ENCODE data around the gene SNRNP35. TPM values are rescaled to one million over a fixed set of nuclear protein-coding genes. Genes with fewer than 3 reads are reported as not detected.

Gene SNRNP35
- total RNA-seq, 2 experiments from 2014 or later, result 26.2 to 28.6 TPM

- Histone ChIP-seq H3K4me1 (ENCODE audit: insufficient read depth, low read length) (peaks cover 34% of the 10 kb centered on the region), H3K27ac (ENCODE audit: low read depth in 1 of 2, low read length in 2 of 2) (no peak overlapping the region), H3K27me3 (ENCODE audit: control insufficient read depth in 1 of 2, insufficient read depth in 2 of 2, low read length in 2 of 2) (no peaks in the 10 kb centered on the region), H3K9me3 (ENCODE audit: control insufficient read depth in 1 of 2, insufficient read depth in 1 of 2, low read length in 2 of 2) (no peaks in the 10 kb centered on the region), H3K4me3 (ENCODE audit: low read length) (no peak overlapping the region), H3K36me3 (ENCODE audit: insufficient read depth, low read length) (no peaks in the 10 kb centered on the region)
- no peak overlapping the region for H3K4me3 Mint-ChIP-seq
- no peaks in the 10 kb centered on the region for H3K27me3 Mint-ChIP-seq
- ChIA-PET CTCF (no interaction called here), POLR2A (interaction anchor here (1.1 kb wide), 1 partner anchor 26 kb away, joined by 3 read pairs; the partner anchor contains the start of gene SNRNP35)
- peak in 5 of 14 experiments; percentile 6 to 44 (median 35) for DNase-seq
- H3K9me3 Mint-ChIP-seq, result no peaks in the 10 kb centered on the region
- intact Hi-C loops (cut with DNase I, micrococcal nuclease), result no loop called here
- H3K36me3 Mint-ChIP-seq (ENCODE audit: low read depth), result no peaks in the 10 kb centered on the region
- H3K27ac Mint-ChIP-seq, result peak overlapping the region; percentile 42
- peaks cover 32% of the 10 kb centered on the region for H3K4me1 Mint-ChIP-seq (ENCODE audit: low read depth)
- peak; percentile 26 for ATAC-seq (ENCODE audit: poor library complexity)
- no peak for TF ChIP-seq CTCF (IDR thresholded peaks at IDR 0.05)
These were observed 25.8 kb downstream of the SNRNP35 start for GRCh38 chr12:123483602-123484248.

DNA sequence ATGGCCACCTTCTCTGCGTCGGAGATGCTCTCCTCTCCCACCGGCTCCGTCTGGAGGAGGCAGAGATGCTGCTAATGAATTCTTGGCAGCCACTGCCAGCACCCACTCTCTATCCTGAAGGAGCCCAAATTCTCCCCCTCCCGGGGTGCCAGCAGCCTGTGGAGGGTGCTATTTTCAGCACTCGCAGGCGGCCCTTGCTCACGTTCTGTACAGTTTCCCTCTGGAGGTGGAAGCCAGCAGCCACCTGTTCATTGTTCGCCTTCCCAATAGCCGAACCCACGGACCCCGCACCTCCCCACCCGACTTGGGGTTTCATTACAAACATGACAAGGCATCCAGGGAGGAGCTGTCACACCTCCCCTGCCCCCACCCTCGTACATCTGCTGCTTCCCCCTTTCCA lies 27.8 kb downstream of the SNRNP35 start:
- H3K27me3 Mint-ChIP-seq, result no peaks in the 10 kb centered on the region
- intact Hi-C loops (cut with DNase I, micrococcal nuclease), result no loop called here
- ChIA-PET CTCF (no interaction called here), POLR2A (interaction anchor here (1.1 kb wide), 1 partner anchor 11 kb away, joined by 3 read pairs; no protein-coding TSS in a partner anchor)
- Histone ChIP-seq H3K4me3 (ENCODE audit: low read length) (no peak overlapping the region), H3K27me3 (ENCODE audit: control insufficient read depth in 1 of 2, insufficient read depth in 2 of 2, low read length in 2 of 2) (no peaks in the 10 kb centered on the region), H3K9me3 (ENCODE audit: control insufficient read depth in 1 of 2, insufficient read depth in 1 of 2, low read length in 2 of 2) (no peaks in the 10 kb centered on the region), H3K36me3 (ENCODE audit: insufficient read depth, low read length) (no peaks in the 10 kb centered on the region), H3K4me1 (ENCODE audit: insufficient read depth, low read length) (peaks cover 20% of the 10 kb centered on the region), H3K27ac (ENCODE audit: low read depth in 1 of 2, low read length in 2 of 2) (no peak overlapping the region)
- H3K27ac Mint-ChIP-seq, result no peak overlapping the region
- no peaks in the 10 kb centered on the region for H3K36me3 Mint-ChIP-seq (ENCODE audit: low read depth)
- TF ChIP-seq CTCF (IDR thresholded peaks at IDR 0.05), result no peak
- H3K4me3 Mint-ChIP-seq, result no peak overlapping the region
- H3K4me1 Mint-ChIP-seq (ENCODE audit: low read depth), result peaks cover 32% of the 10 kb centered on the region
- ATAC-seq (ENCODE audit: poor library complexity) (no peak), DNase-seq (no peak)
- H3K9me3 Mint-ChIP-seq, result no peaks in the 10 kb centered on the region

DNA sequence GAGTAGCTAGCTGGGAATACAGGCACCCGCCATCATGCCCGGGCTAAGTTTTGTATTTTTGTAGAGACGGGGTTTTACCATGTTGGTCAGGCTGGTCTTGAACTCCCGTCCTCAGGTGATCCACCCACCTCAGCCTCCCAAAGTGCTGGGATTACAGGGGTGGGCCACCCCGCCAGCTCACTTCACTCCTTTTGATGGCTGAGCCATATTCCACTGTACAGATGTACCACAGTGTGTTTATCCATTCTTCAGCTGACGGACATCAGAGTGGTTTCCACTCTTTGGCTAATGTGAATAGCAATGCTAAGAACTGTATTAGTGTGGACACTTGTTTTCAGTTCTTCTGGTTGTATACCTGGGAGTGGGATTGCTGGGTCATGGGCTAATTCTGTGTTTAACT lies 29.5 kb downstream of the SNRNP35 start:
- no peaks in the 10 kb centered on the region for H3K36me3 ChIP-seq (ENCODE audit: insufficient read depth, low read length)
- H3K27ac ChIP-seq (ENCODE audit: low read depth in 1 of 2, low read length in 2 of 2), result no peak overlapping the region
- POLR2A ChIA-PET, result no interaction called here
- TF ChIP-seq CTCF (IDR thresholded peaks at IDR 0.05), result no peak
- no peaks in the 10 kb centered on the region for H3K27me3 Mint-ChIP-seq
- intact Hi-C loops (cut with DNase I, micrococcal nuclease), result no loop called here
- H3K4me1 Mint-ChIP-seq (ENCODE audit: low read depth), result peaks cover 32% of the 10 kb centered on the region
- no peak overlapping the region for H3K4me3 ChIP-seq (ENCODE audit: low read length)
- peaks cover 19% of the 10 kb centered on the region for H3K4me1 ChIP-seq (ENCODE audit: insufficient read depth, low read length)
- H3K9me3 ChIP-seq (ENCODE audit: control insufficient read depth in 1 of 2, insufficient read depth in 1 of 2, low read length in 2 of 2), result no peaks in the 10 kb centered on the region
- ATAC-seq (ENCODE audit: poor library complexity) (no peak), DNase-seq (no peak)
- no peak overlapping the region for H3K4me3 Mint-ChIP-seq
- no peak overlapping the region for H3K27ac Mint-ChIP-seq
- no peaks in the 10 kb centered on the region for H3K27me3 ChIP-seq (ENCODE audit: control insufficient read depth in 1 of 2, insufficient read depth in 2 of 2, low read length in 2 of 2)
- H3K36me3 Mint-ChIP-seq (ENCODE audit: low read depth), result no peaks in the 10 kb centered on the region
- CTCF ChIA-PET, result no interaction called here
- H3K9me3 Mint-ChIP-seq, result no peaks in the 10 kb centered on the region

Data from CD4-positive, alpha-beta T cell (primary cell).